ENCODE measurements around the gene PCBP4. TPM values are rescaled to one million over a fixed set of nuclear protein-coding genes. Genes with fewer than 3 reads are reported as not detected.
A peak's percentile ranks its signal among the peaks of the same experiment; 100 is the strongest.

PCBP4 gene
- polyA plus RNA-seq, 3 donors = 0.09 to 1.3 (median 0.22) TPM

DNA sequence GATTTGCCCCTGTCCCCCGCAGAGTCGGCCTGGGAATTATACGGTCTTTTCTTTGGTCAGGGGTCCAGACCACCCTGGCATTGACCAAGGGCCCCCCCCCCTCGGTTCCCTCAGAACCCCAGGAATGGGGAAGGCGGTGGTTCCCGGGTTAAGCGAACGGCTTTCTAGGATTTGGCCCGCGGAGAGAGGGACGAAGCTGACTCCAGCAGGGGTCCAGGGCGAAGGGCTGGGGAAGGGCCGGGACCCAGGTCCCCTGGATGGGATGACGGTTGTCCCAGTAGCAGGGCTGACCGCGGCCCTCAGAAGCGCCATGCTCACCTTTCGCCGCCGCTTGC, 25.8 kb downstream of the PCBP4 start:
- peak overlapping the region in 1 of 2 donors; percentile 60 for H3K27ac ChIP-seq (ENCODE audit: low read depth in 1 of 2, low read length in 2 of 2)
- TF ChIP-seq CTCF (IDR thresholded peaks at IDR 0.05) = no peak
- Mint-ChIP-seq H3K4me1 (peaks cover 28% of the 10 kb centered on the region), H3K27ac (peak overlapping the region in 2 of 7 donors; percentile 67 to 86), H3K36me3 (peaks cover 23 to 29% of the 10 kb centered on the region in 2 donors), H3K4me3 (peak overlapping the region; percentile 86 to 90), H3K9me3 (peaks cover 0 to 2% (median 0%) of the 10 kb centered on the region in 7 donors), H3K27me3 (ENCODE audit: low read depth in 3 of 3) (no peaks in the 10 kb centered on the region)
- no peak for DNase-seq
- intact Hi-C loops (cut with micrococcal nuclease) = loop anchor here (5.0 kb wide), 3 partner anchors 116 to 201 kb away; partner anchors contain the start of gene DUSP7 (in 1 of the 2)
- H2AFZ ChIP-seq (ENCODE audit: insufficient read depth, low read depth, low read length, poor library complexity, severe bottlenecking) = peak overlapping the region; percentile 95
- peak overlapping the region; percentile 96 for H3K4me2 ChIP-seq (replicated peaks; ENCODE audit: extremely low read depth, low read length, poor library complexity, severe bottlenecking)
- peaks cover 22 to 27% of the 10 kb centered on the region in 2 donors for H3K4me1 ChIP-seq (ENCODE audit: control insufficient read depth in 1 of 2, insufficient read depth in 2 of 2, low read length in 2 of 2)
- H3K79me2 ChIP-seq (ENCODE audit: insufficient read depth, low read length) = peaks cover 19% of the 10 kb centered on the region
- no peaks in the 10 kb centered on the region for H4K20me1 ChIP-seq (ENCODE audit: insufficient read depth, low read length)
- no peaks in the 10 kb centered on the region for H3K27me3 ChIP-seq (ENCODE audit: control insufficient read depth in 2 of 2, insufficient read depth in 2 of 2, low read length in 2 of 2)
- peak overlapping the region; percentile 54 to 90 (median 61) for H3K4me3 ChIP-seq (replicated peaks in 1 of 3; ENCODE audit: low read depth in 2 of 3, low read length in 3 of 3)
- H3K36me3 ChIP-seq (replicated peaks in 1 of 2; ENCODE audit: control insufficient read depth in 1 of 2, insufficient read depth in 2 of 2, low read length in 2 of 2) = peaks cover 19 to 30% of the 10 kb centered on the region in 2 donors
- peak overlapping the region; percentile 73 for H3K9ac ChIP-seq (ENCODE audit: insufficient read depth, low read length, poor library complexity, severe bottlenecking)
- no peaks in the 10 kb centered on the region for H3K9me3 ChIP-seq (replicated peaks in 1 of 2; ENCODE audit: control insufficient read depth in 1 of 2, insufficient read depth in 1 of 2, low read length in 2 of 2)
- WGBS (ENCODE audit: insufficient coverage) = under 1% methylated on average over 20 of the region's 20 CpGs

DNA sequence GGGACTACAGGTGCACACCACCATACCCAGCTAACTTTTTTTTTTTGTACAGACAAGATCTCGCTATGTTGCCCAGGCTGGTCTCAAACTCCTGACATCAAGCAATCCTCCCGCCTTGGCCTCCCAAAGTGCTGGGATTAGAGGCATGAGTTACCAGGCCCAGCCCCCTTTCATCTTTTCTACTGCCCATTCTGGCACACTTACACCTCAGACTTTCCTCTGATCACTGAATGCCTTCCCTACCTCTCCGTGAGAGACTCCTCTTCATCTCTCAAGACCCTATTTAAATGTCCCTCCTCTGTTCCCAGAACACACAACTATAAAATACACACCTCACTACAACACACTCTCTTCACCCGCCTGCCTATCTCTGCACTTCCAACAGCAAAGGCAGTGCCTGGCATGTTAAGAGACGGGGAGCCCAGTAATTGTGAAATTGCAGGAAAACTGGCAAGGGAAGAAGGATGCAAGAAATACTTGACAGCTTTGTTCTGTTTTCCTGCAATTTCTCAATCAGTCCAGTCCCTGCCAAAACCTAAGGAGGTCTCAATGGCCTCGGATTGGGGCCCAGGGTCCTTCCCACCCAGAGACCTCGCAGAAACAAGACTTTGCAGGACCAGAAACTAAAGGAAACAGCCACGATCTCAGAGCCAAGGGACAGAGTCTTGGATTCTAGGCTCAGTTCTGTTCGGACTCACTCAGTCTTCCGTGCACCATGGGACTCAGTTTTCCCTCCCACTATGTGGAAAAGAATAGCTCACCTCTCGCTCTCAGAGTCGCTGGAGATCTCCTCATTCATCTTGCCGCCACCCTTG, 26.4 kb downstream of the PCBP4 start:
- H2AFZ ChIP-seq (ENCODE audit: insufficient read depth, low read depth, low read length, poor library complexity, severe bottlenecking) = peak overlapping the region; percentile 95
- peak overlapping the region in 2 of 7 donors; percentile 14 to 69 for H3K27ac Mint-ChIP-seq
- H3K27ac ChIP-seq (ENCODE audit: low read depth in 1 of 2, low read length in 2 of 2) = peak overlapping the region in 1 of 2 donors; percentile 60
- H3K27me3 Mint-ChIP-seq (ENCODE audit: low read depth in 3 of 3) = no peaks in the 10 kb centered on the region
- no peaks in the 10 kb centered on the region for H3K9me3 ChIP-seq (replicated peaks in 1 of 2; ENCODE audit: control insufficient read depth in 1 of 2, insufficient read depth in 1 of 2, low read length in 2 of 2)
- H3K4me3 ChIP-seq (replicated peaks in 1 of 3; ENCODE audit: low read depth in 2 of 3, low read length in 3 of 3) = peak overlapping the region; percentile 54 to 90 (median 61)
- peaks cover 19% of the 10 kb centered on the region for H3K79me2 ChIP-seq (ENCODE audit: insufficient read depth, low read length)
- 15% methylated on average over 10 of the region's 13 CpGs for WGBS (ENCODE audit: insufficient coverage)
- peak overlapping the region; percentile 86 to 90 for H3K4me3 Mint-ChIP-seq
- H3K27me3 ChIP-seq (ENCODE audit: control insufficient read depth in 2 of 2, insufficient read depth in 2 of 2, low read length in 2 of 2) = no peaks in the 10 kb centered on the region
- no peak for DNase-seq
- H3K4me1 Mint-ChIP-seq = peaks cover 28% of the 10 kb centered on the region
- no peak for TF ChIP-seq CTCF (IDR thresholded peaks at IDR 0.05)
- H3K9me3 Mint-ChIP-seq = peaks cover 0 to 2% (median 0%) of the 10 kb centered on the region in 7 donors
- peaks cover 28 to 34% of the 10 kb centered on the region in 2 donors for H3K36me3 Mint-ChIP-seq
- H4K20me1 ChIP-seq (ENCODE audit: insufficient read depth, low read length) = no peaks in the 10 kb centered on the region
- intact Hi-C loops (cut with micrococcal nuclease) = loop anchor here (5.0 kb wide), 3 partner anchors 116 to 201 kb away; partner anchors contain the start of gene DUSP7 (in 1 of the 2)
- peaks cover 22 to 27% of the 10 kb centered on the region in 2 donors for H3K4me1 ChIP-seq (ENCODE audit: control insufficient read depth in 1 of 2, insufficient read depth in 2 of 2, low read length in 2 of 2)
- peak overlapping the region; percentile 96 for H3K4me2 ChIP-seq (replicated peaks; ENCODE audit: extremely low read depth, low read length, poor library complexity, severe bottlenecking)
- H3K36me3 ChIP-seq (replicated peaks in 1 of 2; ENCODE audit: control insufficient read depth in 1 of 2, insufficient read depth in 2 of 2, low read length in 2 of 2) = peaks cover 24 to 36% of the 10 kb centered on the region in 2 donors
- peak overlapping the region; percentile 73 for H3K9ac ChIP-seq (ENCODE audit: insufficient read depth, low read length, poor library complexity, severe bottlenecking)

Data from CD14-positive monocyte (primary cell).